Measurements from ENCODE around the gene SETD5.

The SETD5 gene

DNA sequence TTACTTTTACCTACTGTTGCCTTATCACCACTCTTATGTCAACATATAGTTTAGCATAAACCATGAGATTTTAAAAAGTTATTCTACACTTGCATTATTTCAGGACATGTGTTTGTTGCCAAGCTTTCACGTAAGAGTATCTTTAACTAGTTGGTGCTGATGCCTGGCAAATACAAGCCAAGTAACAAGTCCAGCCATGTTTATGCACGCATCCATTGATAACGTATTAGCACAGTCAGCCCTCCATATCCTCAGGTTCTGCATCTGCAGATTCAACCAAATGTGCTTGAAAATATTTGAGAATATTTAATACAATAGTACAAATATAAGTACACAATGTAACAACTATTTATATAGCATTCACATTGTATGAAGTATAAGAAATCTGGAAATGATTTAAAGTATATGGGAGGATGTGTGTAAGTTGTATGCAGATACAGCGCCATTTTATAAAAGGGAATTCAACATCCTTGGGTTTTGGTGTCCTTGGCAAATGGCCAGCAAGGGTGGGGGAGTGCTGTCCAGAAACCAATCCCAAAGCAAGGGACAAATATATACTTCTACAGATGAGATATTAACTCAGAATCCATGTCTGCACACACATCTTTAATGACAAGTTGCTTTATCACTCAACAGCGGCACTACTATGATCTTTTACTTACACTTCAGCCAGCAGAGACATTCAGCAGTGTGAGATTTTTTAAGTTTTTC lies 8.7 kb upstream of the SETD5 start:
- TF ChIP-seq NFIC (IDR thresholded peaks at IDR 0.05) (peak; percentile 21; the same call in 1 of the 2 replicates), ZBTB7A (IDR thresholded peaks at IDR 0.05; ENCODE audit: low read depth) (no peak)

- TF ChIP-seq CEBPB (IDR thresholded peaks at IDR 0.05) (no peak), CREB1 (IDR thresholded peaks at IDR 0.05; ENCODE audit: low read depth) (no peak), RAD21 (IDR thresholded peaks at IDR 0.05; ENCODE audit: low read depth) (no peak), TCF12 (IDR thresholded peaks at IDR 0.05; ENCODE audit: low read depth) (no peak), NFIC (IDR thresholded peaks at IDR 0.05) (no peak), REST (IDR thresholded peaks at IDR 0.05; ENCODE audit: low read depth) (no peak), YY1 (IDR thresholded peaks at IDR 0.05; ENCODE audit: low read depth) (no peak), ZBTB7A (IDR thresholded peaks at IDR 0.05; ENCODE audit: low read depth) (no peak), TAF1 (IDR thresholded peaks at IDR 0.05; ENCODE audit: low read depth) (no peak), EGR1 (IDR thresholded peaks at IDR 0.05) (no peak), TEAD4 (IDR thresholded peaks at IDR 0.05) (no peak), EP300 (IDR thresholded peaks at IDR 0.05; ENCODE audit: borderline replicate concordance) (no peak), FOXM1 (IDR thresholded peaks at IDR 0.05; ENCODE audit: borderline replicate concordance, low read depth) (no peak)
- TF ChIP-seq, protein P1, sequence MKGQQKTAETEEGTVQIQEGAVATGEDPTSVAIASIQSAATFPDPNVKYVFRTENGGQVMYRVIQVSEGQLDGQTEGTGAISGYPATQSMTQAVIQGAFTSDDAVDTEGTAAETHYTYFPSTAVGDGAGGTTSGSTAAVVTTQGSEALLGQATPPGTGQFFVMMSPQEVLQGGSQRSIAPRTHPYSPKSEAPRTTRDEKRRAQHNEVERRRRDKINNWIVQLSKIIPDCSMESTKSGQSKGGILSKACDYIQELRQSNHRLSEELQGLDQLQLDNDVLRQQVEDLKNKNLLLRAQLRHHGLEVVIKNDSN (IDR thresholded peaks at IDR 0.05), result no peak
These were observed 7.0 kb upstream of the SETD5 start for GRCh38 chr3:9390265-9390888.

- TF ChIP-seq CEBPB (IDR thresholded peaks at IDR 0.05) (no peak), ZBTB7A (IDR thresholded peaks at IDR 0.05; ENCODE audit: low read depth) (no peak), YY1 (IDR thresholded peaks at IDR 0.05; ENCODE audit: low read depth) (no peak), MAX (IDR thresholded peaks at IDR 0.05) (no peak), EP300 (IDR thresholded peaks at IDR 0.05; ENCODE audit: borderline replicate concordance) (no peak), TEAD4 (IDR thresholded peaks at IDR 0.05) (no peak), TCF12 (IDR thresholded peaks at IDR 0.05; ENCODE audit: low read depth) (no peak), EGR1 (IDR thresholded peaks at IDR 0.05) (no peak), RAD21 (IDR thresholded peaks at IDR 0.05; ENCODE audit: low read depth) (no peak), TAF1 (IDR thresholded peaks at IDR 0.05; ENCODE audit: low read depth) (no peak), CREB1 (IDR thresholded peaks at IDR 0.05; ENCODE audit: low read depth) (no peak), NFIC (IDR thresholded peaks at IDR 0.05) (no peak), FOXM1 (IDR thresholded peaks at IDR 0.05; ENCODE audit: borderline replicate concordance, low read depth) (no peak), REST (IDR thresholded peaks at IDR 0.05; ENCODE audit: low read depth) (no peak)
- TF ChIP-seq, protein P1 (IDR thresholded peaks at IDR 0.05), result no peak
These were observed 5.4 kb upstream of the SETD5 start for GRCh38 chr3:9392041-9392440.

- TF ChIP-seq TEAD4 (IDR thresholded peaks at IDR 0.05) (no peak), EP300 (IDR thresholded peaks at IDR 0.05; ENCODE audit: borderline replicate concordance) (peak; percentile 11; the same call in 1 of the 2 replicates), TCF12 (IDR thresholded peaks at IDR 0.05; ENCODE audit: low read depth) (no peak), FOXM1 (IDR thresholded peaks at IDR 0.05; ENCODE audit: borderline replicate concordance, low read depth) (peak; percentile 32; the same call in 1 of the 2 replicates), NFIC (IDR thresholded peaks at IDR 0.05) (no peak), CREB1 (IDR thresholded peaks at IDR 0.05; ENCODE audit: low read depth) (no peak), YY1 (IDR thresholded peaks at IDR 0.05; ENCODE audit: low read depth) (peak; percentile 54; the same call in 1 of the 2 replicates), REST (IDR thresholded peaks at IDR 0.05; ENCODE audit: low read depth) (no peak), RAD21 (IDR thresholded peaks at IDR 0.05; ENCODE audit: low read depth) (0 out of 2 replicates have a peak, but pooled peaks have one; percentile 5), CEBPB (IDR thresholded peaks at IDR 0.05) (no peak), TAF1 (IDR thresholded peaks at IDR 0.05; ENCODE audit: low read depth) (no peak), EGR1 (IDR thresholded peaks at IDR 0.05) (no peak), MAX (IDR thresholded peaks at IDR 0.05) (no peak), ZBTB7A (IDR thresholded peaks at IDR 0.05; ENCODE audit: low read depth) (no peak)
- TF ChIP-seq, protein P1 (IDR thresholded peaks at IDR 0.05), result no peak
These were observed 1.7 kb upstream of the SETD5 start for GRCh38 chr3:9395570-9396300.
